Testis (tissue), 2 donors: ENCODE measurements around the gene FLT3LG.

Source experiments
- CTCF ChIP-seq, 3 experiments: fragments of 450-650 bp in 2 of 3; fragments of 200-600 bp in 1 of 3; sonication (generic) in 1 of 3; IDR thresholded peaks; one replicate each; pipeline ENCODE4 v1.5.1; 2016 to 2019; ENCODE audit warnings: antibody characterized with exemption in 3 of 3, mild to moderate bottlenecking in 2 of 3, moderate library complexity in 1 of 3
- POLR2A ChIP-seq: fragments of 450-650 bp; IDR thresholded peaks from one replicate; pipeline ENCODE4 v1.6.1; 2017; ENCODE audit warnings: antibody characterized with exemption, mild to moderate bottlenecking, moderate library complexity

GRCh38 chr19:49488046-49488862, 14.2 kb downstream of the FLT3LG start:
- TF ChIP-seq CTCF (IDR thresholded peaks at IDR 0.05) (no peak), POLR2A (no peak)
